Activated naive CD8-positive, alpha-beta T cell (primary cell): ENCODE results near the gene SLC25A47.

ENCODE experiments used
- H3K27ac Mint-ChIP-seq: one replicate; pipeline ENCODE4 v1.8.0; 2021; ENCODE audit warnings: mixed read lengths
- H3K27me3 Mint-ChIP-seq: one replicate; pipeline ENCODE4 v1.8.0; 2021; ENCODE audit warnings: mixed read lengths
- H3K36me3 Mint-ChIP-seq: one replicate; pipeline ENCODE4 v1.8.0; 2021; ENCODE audit warnings: mixed read lengths
- H3K4me1 Mint-ChIP-seq: one replicate; pipeline ENCODE4 v1.8.0; 2021; ENCODE audit warnings: low read depth, mixed read lengths
- H3K4me3 Mint-ChIP-seq: one replicate; pipeline ENCODE4 v1.8.0; 2021; ENCODE audit warnings: mild to moderate bottlenecking, mixed read lengths
- H3K9me3 Mint-ChIP-seq: one replicate; pipeline ENCODE4 v1.8.0; 2021; ENCODE audit warnings: low read depth, mixed read lengths

SLC25A47 gene

DNA sequence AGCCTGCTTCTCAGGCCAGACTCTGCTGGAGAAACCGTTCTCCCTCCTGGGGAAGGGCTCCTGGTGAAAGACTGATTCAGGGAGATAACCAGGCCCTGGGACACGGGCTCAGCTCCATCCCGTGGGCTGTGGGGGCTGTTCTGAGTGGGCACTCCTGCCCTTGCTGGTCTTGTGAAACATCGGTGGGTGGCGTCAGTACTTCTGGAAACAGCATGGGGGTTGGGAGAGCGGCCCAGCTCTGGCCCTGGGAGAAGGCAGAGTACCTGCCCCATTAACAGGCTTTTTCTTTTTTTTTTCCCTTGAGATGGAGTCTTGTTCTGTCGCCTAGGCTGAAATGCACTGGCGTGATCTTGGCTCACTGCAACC lies 786 bp downstream of the SLC25A47 start:
- no peak overlapping the region for H3K27ac Mint-ChIP-seq
- H3K4me1 Mint-ChIP-seq, result no peaks in the 10 kb centered on the region
- no peaks in the 10 kb centered on the region for H3K27me3 Mint-ChIP-seq
- no peaks in the 10 kb centered on the region for H3K36me3 Mint-ChIP-seq
- H3K4me3 Mint-ChIP-seq, result no peak overlapping the region
- H3K9me3 Mint-ChIP-seq, result no peaks in the 10 kb centered on the region

DNA sequence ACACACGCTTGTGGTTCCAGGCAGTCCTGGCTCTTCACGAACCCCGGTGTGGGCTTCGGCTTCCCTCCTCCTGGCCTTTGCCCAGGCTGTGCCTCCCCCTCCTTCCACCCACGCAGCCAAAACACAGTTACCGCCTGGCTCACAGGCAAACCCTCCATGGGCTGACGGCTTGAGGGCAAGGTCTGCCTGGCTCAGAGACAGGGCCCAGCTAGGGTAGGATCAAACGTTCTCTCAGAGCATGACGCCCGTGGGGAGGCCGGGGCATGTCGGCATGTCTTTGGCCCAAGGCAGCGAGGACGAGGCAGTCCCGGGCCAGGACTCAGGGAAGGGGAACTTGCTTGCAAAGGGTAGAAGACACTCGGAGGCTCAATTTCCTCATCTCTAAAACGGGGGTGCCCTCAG lies 2.1 kb downstream of the SLC25A47 start:
- Mint-ChIP-seq H3K36me3 (no peaks in the 10 kb centered on the region), H3K4me3 (no peak overlapping the region), H3K27me3 (no peaks in the 10 kb centered on the region), H3K9me3 (no peaks in the 10 kb centered on the region), H3K27ac (no peak overlapping the region), H3K4me1 (no peaks in the 10 kb centered on the region)

DNA sequence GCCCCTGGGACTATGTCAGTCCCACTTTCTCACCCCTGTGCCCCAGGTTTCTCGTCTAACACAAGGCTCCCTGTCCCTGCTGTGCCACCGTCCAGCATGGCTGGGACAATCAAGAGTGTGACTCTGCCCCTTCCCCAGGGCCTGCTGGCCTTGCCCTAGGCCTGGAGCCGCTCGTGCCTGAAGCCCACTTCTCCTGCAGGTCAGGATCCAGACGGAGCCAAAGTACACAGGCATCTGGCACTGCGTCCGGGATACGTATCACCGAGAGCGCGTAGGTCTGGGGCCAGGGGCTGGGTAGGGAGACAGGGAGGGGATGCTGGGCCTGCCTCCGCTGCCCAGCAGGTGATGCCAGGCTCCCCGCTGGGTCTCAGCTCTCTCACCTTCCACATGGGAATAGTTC lies 2.8 kb downstream of the SLC25A47 start:
- H3K4me1 Mint-ChIP-seq, result no peaks in the 10 kb centered on the region
- H3K36me3 Mint-ChIP-seq, result no peaks in the 10 kb centered on the region
- H3K9me3 Mint-ChIP-seq, result no peaks in the 10 kb centered on the region
- no peak overlapping the region for H3K27ac Mint-ChIP-seq
- H3K4me3 Mint-ChIP-seq, result no peak overlapping the region
- no peaks in the 10 kb centered on the region for H3K27me3 Mint-ChIP-seq

GRCh38 chr14:100327128-100327527 lies 4.0 kb downstream of the SLC25A47 start:
- H3K9me3 Mint-ChIP-seq, result no peaks in the 10 kb centered on the region
- H3K4me3 Mint-ChIP-seq, result no peak overlapping the region
- no peaks in the 10 kb centered on the region for H3K36me3 Mint-ChIP-seq
- H3K4me1 Mint-ChIP-seq, result no peaks in the 10 kb centered on the region
- no peaks in the 10 kb centered on the region for H3K27me3 Mint-ChIP-seq
- no peak overlapping the region for H3K27ac Mint-ChIP-seq

- Mint-ChIP-seq H3K4me1 (no peaks in the 10 kb centered on the region), H3K27ac (no peak overlapping the region), H3K9me3 (no peaks in the 10 kb centered on the region), H3K4me3 (no peak overlapping the region), H3K27me3 (no peaks in the 10 kb centered on the region), H3K36me3 (no peaks in the 10 kb centered on the region)
These were observed 5.5 kb downstream of the SLC25A47 start for GRCh38 chr14:100328495-100329163.

DNA sequence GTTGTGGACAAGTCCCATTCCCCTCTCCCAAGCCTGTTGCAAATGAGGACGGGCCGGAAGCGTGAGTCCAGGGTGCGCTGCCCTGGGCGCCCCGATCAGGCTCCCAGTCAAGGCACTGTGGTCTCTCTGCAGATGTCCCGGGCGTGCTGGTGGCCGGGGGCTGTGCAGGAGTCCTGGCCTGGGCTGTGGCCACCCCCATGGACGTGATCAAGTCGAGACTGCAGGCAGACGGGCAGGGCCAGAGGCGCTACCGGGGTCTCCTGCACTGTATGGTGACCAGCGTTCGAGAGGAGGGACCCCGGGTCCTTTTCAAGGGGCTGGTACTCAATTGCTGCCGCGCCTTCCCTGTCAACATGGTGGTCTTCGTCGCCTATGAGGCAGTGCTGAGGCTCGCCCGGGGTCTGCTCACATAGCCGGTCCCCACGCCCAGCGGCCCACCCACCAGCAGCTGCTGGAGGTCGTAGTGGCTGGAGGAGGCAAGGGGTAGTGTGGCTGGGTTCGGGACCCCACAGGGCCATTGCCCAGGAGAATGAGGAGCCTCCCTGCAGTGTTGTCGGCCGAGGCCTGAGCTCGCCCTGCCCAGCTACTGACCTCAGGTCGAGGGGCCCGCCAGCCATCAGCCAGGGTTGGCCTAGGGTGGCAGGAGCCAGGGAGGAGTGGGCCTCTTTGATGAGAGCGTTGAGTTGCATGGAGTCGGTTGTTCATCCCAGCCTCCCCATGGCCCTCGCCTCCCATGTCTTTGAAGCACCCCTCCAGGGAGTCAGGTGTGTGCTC lies 6.3 kb downstream of the SLC25A47 start:
- Mint-ChIP-seq H3K27me3 (no peaks in the 10 kb centered on the region), H3K9me3 (no peaks in the 10 kb centered on the region), H3K36me3 (no peaks in the 10 kb centered on the region), H3K4me1 (no peaks in the 10 kb centered on the region), H3K4me3 (no peak overlapping the region), H3K27ac (no peak overlapping the region)

DNA sequence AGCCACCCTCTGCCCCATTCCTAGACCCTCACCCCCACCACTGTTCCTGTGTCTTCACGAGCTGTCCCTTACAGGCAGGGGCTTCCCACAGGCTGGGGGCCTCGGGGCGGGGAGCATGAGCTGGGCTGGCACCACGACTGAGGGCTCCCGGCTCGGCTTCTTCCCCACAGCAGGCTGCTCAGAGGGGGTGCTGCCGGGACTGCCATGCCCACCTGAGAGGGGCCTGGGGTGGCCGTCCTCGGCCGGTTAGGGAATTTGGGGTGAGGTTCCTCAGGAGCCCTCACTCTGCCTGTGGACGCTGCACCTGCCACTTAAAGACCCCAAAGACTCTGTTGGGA lies 6.8 kb downstream of the SLC25A47 start:
- no peak overlapping the region for H3K4me3 Mint-ChIP-seq
- H3K4me1 Mint-ChIP-seq, result no peaks in the 10 kb centered on the region
- H3K36me3 Mint-ChIP-seq, result no peaks in the 10 kb centered on the region
- H3K27me3 Mint-ChIP-seq, result no peaks in the 10 kb centered on the region
- no peak overlapping the region for H3K27ac Mint-ChIP-seq
- no peaks in the 10 kb centered on the region for H3K9me3 Mint-ChIP-seq

DNA sequence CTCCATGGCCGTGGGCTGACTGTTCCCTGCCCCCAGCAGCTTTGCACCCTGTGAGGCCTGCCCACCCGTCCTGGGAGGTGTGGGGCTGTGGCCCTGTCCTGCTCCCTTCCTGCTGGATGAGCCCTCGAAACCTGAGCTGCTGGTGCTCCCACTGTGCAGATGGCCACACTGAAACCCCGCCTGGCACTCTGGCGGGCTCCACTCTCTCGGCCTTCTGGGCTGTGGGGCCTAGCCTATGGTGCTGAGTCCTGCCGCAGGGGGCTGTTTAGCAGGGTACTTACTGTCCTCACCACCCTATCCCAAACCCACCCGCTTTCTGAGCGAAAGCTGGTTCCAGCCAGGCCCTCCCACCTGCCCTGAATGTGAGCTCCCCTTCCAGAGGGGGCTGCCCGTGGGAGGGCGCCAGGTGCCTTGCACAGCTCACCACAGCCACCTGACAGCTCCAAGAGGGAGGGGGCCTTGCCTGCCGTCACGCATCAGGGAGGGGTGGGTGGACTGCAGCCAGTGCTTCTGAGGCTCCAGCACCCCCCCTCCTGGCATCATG lies 7.3 kb downstream of the SLC25A47 start:
- no peaks in the 10 kb centered on the region for H3K36me3 Mint-ChIP-seq
- no peak overlapping the region for H3K27ac Mint-ChIP-seq
- H3K9me3 Mint-ChIP-seq, result no peaks in the 10 kb centered on the region
- no peak overlapping the region for H3K4me3 Mint-ChIP-seq
- no peaks in the 10 kb centered on the region for H3K27me3 Mint-ChIP-seq
- H3K4me1 Mint-ChIP-seq, result no peaks in the 10 kb centered on the region

DNA sequence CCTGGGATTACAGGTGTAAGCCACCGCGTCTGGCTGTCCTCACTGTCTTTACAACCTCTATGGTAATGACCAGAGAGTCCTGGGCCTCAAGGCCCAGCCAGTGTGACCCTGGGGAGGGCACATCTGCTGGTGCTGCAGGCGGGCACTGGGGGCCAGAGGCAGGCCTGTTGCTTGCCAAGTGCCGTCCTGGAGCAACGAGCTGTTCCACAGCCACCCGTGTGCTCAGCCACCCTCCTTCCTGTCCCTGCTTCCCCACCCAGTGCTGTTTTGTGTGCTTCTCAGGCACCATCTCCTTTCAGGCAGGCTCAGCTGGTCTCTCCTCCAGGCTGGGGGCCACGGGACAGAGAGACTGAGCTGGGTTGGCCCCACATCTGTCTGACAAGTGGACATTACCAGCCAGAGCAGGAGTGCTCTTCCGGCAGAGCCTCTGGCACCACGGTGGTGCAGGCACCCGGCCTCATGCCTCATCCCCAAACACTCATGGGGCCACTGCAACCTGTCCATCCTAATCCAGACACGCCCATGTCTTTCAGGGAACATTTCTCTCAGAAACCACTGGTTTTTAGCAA lies 9.0 kb downstream of the SLC25A47 start:
- Mint-ChIP-seq H3K4me3 (no peak overlapping the region), H3K4me1 (peaks cover 2% of the 10 kb centered on the region), H3K9me3 (no peaks in the 10 kb centered on the region), H3K36me3 (peaks cover 7% of the 10 kb centered on the region), H3K27ac (no peak overlapping the region), H3K27me3 (no peaks in the 10 kb centered on the region)

DNA sequence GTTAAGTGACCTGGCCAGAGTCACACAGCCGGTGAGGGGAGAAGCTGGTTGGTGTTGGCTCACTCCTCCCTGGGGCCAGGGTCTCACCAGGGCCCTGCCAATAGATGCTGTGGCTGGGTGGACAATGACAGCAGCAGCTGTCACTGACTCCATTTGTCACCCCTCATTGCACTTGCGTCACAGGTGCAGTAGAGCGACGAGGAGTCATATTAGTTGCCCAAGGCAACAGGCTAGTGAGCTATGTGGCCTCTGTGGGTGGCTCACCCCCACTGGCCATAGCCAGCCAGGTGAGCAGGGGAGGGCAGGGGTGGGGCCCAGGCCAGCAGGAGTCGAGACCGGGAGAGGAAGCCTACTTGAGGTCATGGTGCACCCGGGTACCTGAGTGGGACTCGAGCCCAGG lies 9.7 kb downstream of the SLC25A47 start:
- H3K4me1 Mint-ChIP-seq, result peaks cover 2% of the 10 kb centered on the region
- H3K9me3 Mint-ChIP-seq, result no peaks in the 10 kb centered on the region
- H3K36me3 Mint-ChIP-seq, result peaks cover 7% of the 10 kb centered on the region
- H3K4me3 Mint-ChIP-seq, result no peak overlapping the region
- H3K27ac Mint-ChIP-seq, result no peak overlapping the region
- no peaks in the 10 kb centered on the region for H3K27me3 Mint-ChIP-seq

- H3K36me3 Mint-ChIP-seq, result peaks cover 7% of the 10 kb centered on the region
- H3K4me3 Mint-ChIP-seq, result no peak overlapping the region
- peaks cover 2% of the 10 kb centered on the region for H3K4me1 Mint-ChIP-seq
- H3K27ac Mint-ChIP-seq, result no peak overlapping the region
- no peaks in the 10 kb centered on the region for H3K27me3 Mint-ChIP-seq
- no peaks in the 10 kb centered on the region for H3K9me3 Mint-ChIP-seq
These were observed 10.2 kb downstream of the SLC25A47 start for GRCh38 chr14:100333311-100333710.

- Mint-ChIP-seq H3K4me1 (peaks cover 2% of the 10 kb centered on the region), H3K27ac (no peak overlapping the region), H3K4me3 (no peak overlapping the region), H3K9me3 (no peaks in the 10 kb centered on the region), H3K27me3 (no peaks in the 10 kb centered on the region), H3K36me3 (peaks cover 7% of the 10 kb centered on the region)
These were observed 10.7 kb downstream of the SLC25A47 start for GRCh38 chr14:100333827-100334226.

- no peak overlapping the region for H3K27ac Mint-ChIP-seq
- peaks cover 7% of the 10 kb centered on the region for H3K36me3 Mint-ChIP-seq
- peaks cover 2% of the 10 kb centered on the region for H3K4me1 Mint-ChIP-seq
- no peaks in the 10 kb centered on the region for H3K27me3 Mint-ChIP-seq
- no peak overlapping the region for H3K4me3 Mint-ChIP-seq
- H3K9me3 Mint-ChIP-seq, result no peaks in the 10 kb centered on the region
These were observed 11.8 kb downstream of the SLC25A47 start for GRCh38 chr14:100334904-100335303.

GRCh38 chr14:100336618-100337530 lies 13.7 kb downstream of the SLC25A47 start:
- Mint-ChIP-seq H3K27me3 (no peaks in the 10 kb centered on the region), H3K27ac (no peak overlapping the region), H3K9me3 (no peaks in the 10 kb centered on the region), H3K36me3 (peaks cover 9% of the 10 kb centered on the region), H3K4me1 (peaks cover 11% of the 10 kb centered on the region), H3K4me3 (no peak overlapping the region)
